DOHH2 (cell line): Measurements from ENCODE around the gene IYD.

Experiments
- H3F3A ChIP-seq: fragments of 200-600 bp; sonication (generic), shearing (Covaris generic); 2 replicates; pipeline ENCODE4 v1.6.0; 2016; ENCODE audit warnings: antibody characterized with exemption, mild to moderate bottlenecking; ENCODE audit not compliant: control insufficient read depth, insufficient read depth
- H3K27ac ChIP-seq: fragments of 200-600 bp; sonication (generic); 2 replicates; pipeline ENCODE4 v1.5.1; 2014; ENCODE audit warnings: low read depth, mild to moderate bottlenecking, low read length, moderate library complexity
- H3K27me3 ChIP-seq: fragments of 200-600 bp; sonication (generic); 2 replicates; pipeline ENCODE4 v1.6.1; 2014; ENCODE audit warnings: mild to moderate bottlenecking, low read length, mixed read lengths; ENCODE audit not compliant: control insufficient read depth
- H3K36me3 ChIP-seq: fragments of 200-600 bp; sonication (generic); 2 replicates; pipeline ENCODE4 v1.6.1; 2014; ENCODE audit warnings: mild to moderate bottlenecking, low read length, moderate library complexity, mixed read lengths; ENCODE audit not compliant: control insufficient read depth
- H3K4me1 ChIP-seq: fragments of 200-600 bp; sonication (generic); 2 replicates; pipeline ENCODE4 v1.6.1; 2014; ENCODE audit warnings: mild to moderate bottlenecking, low read length, mixed read lengths; ENCODE audit not compliant: control insufficient read depth
- H3K4me2 ChIP-seq: fragments of 200-600 bp; sonication (generic); 2 replicates; pipeline ENCODE4 v1.6.0; 2014; ENCODE audit warnings: mild to moderate bottlenecking, low read length, moderate library complexity
- H3K4me3 ChIP-seq: fragments of 200-600 bp; sonication (generic); 2 replicates; pipeline ENCODE4 v1.5.1; 2014; ENCODE audit warnings: mild to moderate bottlenecking, low read length, mixed read lengths
- H3K79me2 ChIP-seq: fragments of 200-600 bp; sonication (generic); 2 replicates; pipeline ENCODE4 v1.6.1; 2014; ENCODE audit warnings: mild to moderate bottlenecking, low read length, mixed read lengths; ENCODE audit not compliant: control insufficient read depth
- H3K9me2 ChIP-seq: fragments of 200-600 bp; sonication (generic); replicated peaks from 2 replicates; pipeline ENCODE4 v1.6.1; 2014; ENCODE audit warnings: mild to moderate bottlenecking, low read length, mixed read lengths; ENCODE audit not compliant: control insufficient read depth
- H3K9me3 ChIP-seq: fragments of 200-600 bp; sonication (generic); 2 replicates; pipeline ENCODE4 v1.6.1; 2014; ENCODE audit warnings: antibody characterized with exemption, low read length, mixed read lengths; ENCODE audit not compliant: control insufficient read depth, insufficient read depth
- H4K20me1 ChIP-seq: fragments of 200-600 bp; sonication (generic); 2 replicates; pipeline ENCODE4 v1.6.0; 2014; ENCODE audit warnings: low read depth, mild to moderate bottlenecking, antibody characterized with exemption, low read length, moderate library complexity; ENCODE audit not compliant: control insufficient read depth, insufficient read depth
- EZH2phosphoT487 ChIP-seq: fragments of 200-600 bp; sonication (generic); IDR thresholded peaks from 2 replicates; pipeline ENCODE4 v1.6.1; 2017; ENCODE audit warnings: borderline replicate concordance, mild to moderate bottlenecking, antibody characterized with exemption, low read length, moderate library complexity, mixed read lengths
- TF ChIP-seq, protein P1 (sequence below): fragments of 200-600 bp; sonication (generic); IDR thresholded peaks from one replicate; pipeline ENCODE4 v1.5.1; 2014; ENCODE audit warnings: antibody characterized with exemption, mild to moderate bottlenecking, low read depth, low read length; ENCODE audit not compliant: poor library complexity, severe bottlenecking

Gene IYD

GRCh38 chr6:150363733-150364132, 5.1 kb upstream of the IYD start:
- Histone ChIP-seq H3F3A (no peaks in the 10 kb centered on the region), H3K27ac (no peak overlapping the region), H3K9me2 (no peaks in the 10 kb centered on the region), H3K79me2 (no peaks in the 10 kb centered on the region), H3K9me3 (no peaks in the 10 kb centered on the region), H3K4me1 (peaks cover 4% of the 10 kb centered on the region; the same call in 1 of the 2 replicates), H4K20me1 (no peaks in the 10 kb centered on the region), H3K36me3 (no peaks in the 10 kb centered on the region), H3K4me2 (no peak overlapping the region), H3K4me3 (no peak overlapping the region), H3K27me3 (no peaks in the 10 kb centered on the region)
- no peak for TF ChIP-seq EZH2phosphoT487
- TF ChIP-seq, protein P1, sequence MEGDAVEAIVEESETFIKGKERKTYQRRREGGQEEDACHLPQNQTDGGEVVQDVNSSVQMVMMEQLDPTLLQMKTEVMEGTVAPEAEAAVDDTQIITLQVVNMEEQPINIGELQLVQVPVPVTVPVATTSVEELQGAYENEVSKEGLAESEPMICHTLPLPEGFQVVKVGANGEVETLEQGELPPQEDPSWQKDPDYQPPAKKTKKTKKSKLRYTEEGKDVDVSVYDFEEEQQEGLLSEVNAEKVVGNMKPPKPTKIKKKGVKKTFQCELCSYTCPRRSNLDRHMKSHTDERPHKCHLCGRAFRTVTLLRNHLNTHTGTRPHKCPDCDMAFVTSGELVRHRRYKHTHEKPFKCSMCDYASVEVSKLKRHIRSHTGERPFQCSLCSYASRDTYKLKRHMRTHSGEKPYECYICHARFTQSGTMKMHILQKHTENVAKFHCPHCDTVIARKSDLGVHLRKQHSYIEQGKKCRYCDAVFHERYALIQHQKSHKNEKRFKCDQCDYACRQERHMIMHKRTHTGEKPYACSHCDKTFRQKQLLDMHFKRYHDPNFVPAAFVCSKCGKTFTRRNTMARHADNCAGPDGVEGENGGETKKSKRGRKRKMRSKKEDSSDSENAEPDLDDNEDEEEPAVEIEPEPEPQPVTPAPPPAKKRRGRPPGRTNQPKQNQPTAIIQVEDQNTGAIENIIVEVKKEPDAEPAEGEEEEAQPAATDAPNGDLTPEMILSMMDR, result no peak

GRCh38 chr6:150366118-150366778, 2.6 kb upstream of the IYD start:
- Histone ChIP-seq H3K27me3 (peaks cover 3% of the 10 kb centered on the region; the same call in 1 of the 2 replicates), H4K20me1 (no peaks in the 10 kb centered on the region), H3K4me2 (no peak overlapping the region), H3K9me3 (no peaks in the 10 kb centered on the region), H3K27ac (no peak overlapping the region), H3K79me2 (no peaks in the 10 kb centered on the region), H3F3A (no peaks in the 10 kb centered on the region), H3K36me3 (no peaks in the 10 kb centered on the region), H3K4me3 (no peak overlapping the region), H3K9me2 (no peaks in the 10 kb centered on the region), H3K4me1 (peaks cover 4% of the 10 kb centered on the region; the same call in 1 of the 2 replicates)
- TF ChIP-seq, protein P1, result no peak
- TF ChIP-seq EZH2phosphoT487, result no peak

DNA sequence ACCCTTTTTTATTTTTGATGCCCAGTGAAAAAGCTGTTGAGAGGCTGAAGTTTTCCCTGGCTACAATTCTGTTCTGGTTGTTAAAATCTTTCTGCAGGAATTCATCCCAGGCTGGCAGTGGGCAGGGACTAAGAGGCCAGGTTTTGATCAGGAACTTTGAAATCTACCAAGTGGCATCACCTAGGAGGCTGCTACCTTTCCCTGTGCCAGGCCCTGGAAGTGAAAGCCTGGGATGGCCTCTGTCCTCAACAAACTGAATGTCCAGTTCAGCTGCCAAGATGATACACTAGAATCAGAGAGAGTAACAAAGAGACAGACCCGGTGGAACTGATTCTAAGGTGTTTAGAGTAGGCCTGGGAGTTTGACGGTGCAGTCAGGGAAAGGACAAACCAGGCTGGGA, 596 bp downstream of the IYD start:
- TF ChIP-seq, protein P1, result no peak
- TF ChIP-seq EZH2phosphoT487, result no peak
- H4K20me1 ChIP-seq, result no peaks in the 10 kb centered on the region
- H3K36me3 ChIP-seq, result no peaks in the 10 kb centered on the region
- no peak overlapping the region for H3K4me2 ChIP-seq
- H3K27ac ChIP-seq, result no peak overlapping the region
- peaks cover 13% of the 10 kb centered on the region for H3K27me3 ChIP-seq
- H3K79me2 ChIP-seq, result no peaks in the 10 kb centered on the region
- no peaks in the 10 kb centered on the region for H3F3A ChIP-seq
- H3K9me3 ChIP-seq, result no peaks in the 10 kb centered on the region
- no peak overlapping the region for H3K4me3 ChIP-seq
- H3K4me1 ChIP-seq, result no peaks in the 10 kb centered on the region
- no peaks in the 10 kb centered on the region for H3K9me2 ChIP-seq

GRCh38 chr6:150370112-150370511, 1.3 kb downstream of the IYD start:
- Histone ChIP-seq H3K9me3 (no peaks in the 10 kb centered on the region), H3K27ac (no peak overlapping the region), H3K4me1 (no peaks in the 10 kb centered on the region), H3K4me2 (no peak overlapping the region), H3K27me3 (peaks cover 13% of the 10 kb centered on the region), H3F3A (no peaks in the 10 kb centered on the region), H3K9me2 (no peaks in the 10 kb centered on the region), H3K79me2 (no peaks in the 10 kb centered on the region), H4K20me1 (no peaks in the 10 kb centered on the region), H3K4me3 (no peak overlapping the region), H3K36me3 (no peaks in the 10 kb centered on the region)
- no peak for TF ChIP-seq EZH2phosphoT487
- TF ChIP-seq, protein P1, result no peak
